Gastroesophageal sphincter (tissue), 3 donors: Measurements from ENCODE around the gene ZNF516.

Experiments used
- CTCF ChIP-seq, 4 experiments: fragments of 200-600 bp in 2 of 4; fragments of 450-650 bp in 2 of 4; sonication (generic) in 1 of 4; IDR thresholded peaks; one replicate each; pipeline ENCODE4 v1.5.1; 2017 to 2019; ENCODE audit warnings: antibody characterized with exemption in 4 of 4, mild to moderate bottlenecking in 2 of 4, moderate library complexity in 2 of 4
- EP300 ChIP-seq: sonication (generic); formaldehyde crosslinking; IDR thresholded peaks from one replicate; pipeline ENCODE4 v1.6.1; 2017; ENCODE audit warnings: antibody characterized with exemption, mild to moderate bottlenecking
- POLR2AphosphoS5 ChIP-seq: sonication (generic); formaldehyde crosslinking; IDR thresholded peaks from one replicate; pipeline ENCODE4 v1.6.1; 2017; ENCODE audit warnings: antibody characterized with exemption

- TF ChIP-seq CTCF (IDR thresholded peaks at IDR 0.05): no peak
- no peak for TF ChIP-seq POLR2AphosphoS5
- TF ChIP-seq EP300: no peak
These were observed 26.5 kb upstream of the ZNF516 start for GRCh38 chr18:76521417-76522121.
